ENCODE results near the gene LSAMP. TPM values are rescaled to one million over a fixed set of nuclear protein-coding genes. Genes with fewer than 3 reads are reported as not detected.

LSAMP gene
- polyA plus RNA-seq, 2 of the 4 experiments (the other 2 are of a cell fraction) = 0.12 to 0.53 TPM

DNA sequence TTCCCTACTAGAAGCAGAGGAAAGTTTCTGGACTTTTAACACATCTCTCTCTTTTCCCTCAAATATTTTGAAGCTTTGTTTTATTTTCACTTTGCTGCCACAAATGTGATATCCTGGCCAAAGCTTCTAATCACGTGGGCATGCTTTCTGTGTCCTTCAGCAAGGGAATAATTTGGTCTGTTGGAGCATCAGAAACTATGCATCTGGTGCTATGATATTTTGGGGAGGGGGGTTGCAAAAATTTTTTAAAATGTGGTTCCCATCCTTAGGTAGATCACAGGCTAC, 567.7 kb downstream of the LSAMP start (continued):
- TF ChIP-seq TP53 (CRISPR knock-in tag; IDR thresholded peaks at IDR 0.05) (no peak), POLR2AphosphoS2 (conservative IDR thresholded peaks at IDR 0.05; ENCODE audit: low read length) (no peak), FOXS1 (CRISPR knock-in tag; IDR thresholded peaks at IDR 0.05) (no peak), EP300 (IDR thresholded peaks at IDR 0.05) (no peak), HEYL (CRISPR knock-in tag; IDR thresholded peaks at IDR 0.05) (no peak)

DNA sequence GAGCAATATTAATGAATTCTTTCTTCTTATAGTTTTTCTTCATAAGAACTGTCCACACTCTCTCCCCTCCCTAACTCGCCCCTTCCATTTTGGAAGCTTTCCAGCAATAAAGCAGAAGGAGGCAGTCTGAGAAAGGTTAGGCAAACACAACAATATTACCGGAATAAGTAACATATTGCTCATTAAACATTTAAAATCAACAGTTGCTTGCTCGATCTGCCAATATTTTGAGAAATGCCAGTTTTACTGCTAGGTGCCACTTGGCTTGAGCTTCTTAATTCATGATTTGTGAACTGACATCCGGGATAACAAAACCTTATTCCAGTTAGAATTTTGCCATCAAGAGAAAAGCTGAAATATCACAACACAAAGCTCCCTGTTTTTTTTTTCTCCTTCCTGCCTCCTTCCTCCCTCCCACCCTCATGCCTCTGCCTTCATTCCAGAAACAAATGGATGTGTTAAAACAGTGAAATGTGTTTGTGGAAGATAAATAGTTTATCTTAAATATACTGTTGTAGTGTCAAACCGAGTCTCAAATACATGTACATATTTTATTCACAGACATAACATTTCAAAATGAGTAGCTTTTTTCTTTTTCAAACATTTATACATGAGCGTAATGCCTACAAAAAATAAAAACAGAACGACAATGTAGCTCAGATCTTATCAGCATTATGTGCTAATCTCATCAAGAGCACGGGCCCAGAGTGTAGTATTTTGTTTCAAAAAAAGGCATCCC, 568.2 kb downstream of the LSAMP start:
- DNase-seq (ENCODE audit: low read depth in 1 of 2, low spot score in 1 of 2) (no peak), ATAC-seq (no peak), FAIRE-seq (no peak)
- no peaks in the 10 kb centered on the region for H3K4me1 ChIP-seq
- 29% methylated on average over 8 of the region's 8 CpGs for WGBS (ENCODE audit: missing lambda C conversion rate)
- no peaks in the 10 kb centered on the region for H3K9me3 ChIP-seq
- H3K4me2 ChIP-seq = no peak overlapping the region
- no peak overlapping the region for H3K4me3 ChIP-seq
- ChIA-PET POLR2A (no interaction called here), CTCF (interaction anchor here (0.9 to 1.6 kb wide), 2 partner anchors 11 to 13 kb away, joined by 3 to 5 read pairs; no protein-coding TSS in a partner anchor)
- TF ChIP-seq CBX8 (IDR thresholded peaks at IDR 0.05) (no peak), PHF8 (IDR thresholded peaks at IDR 0.05; ENCODE audit: borderline replicate concordance, low read depth) (no peak), MAFK (IDR thresholded peaks at IDR 0.05; ENCODE audit: partially characterized antibody) (no peak)
- TF ChIP-seq, protein P1, sequence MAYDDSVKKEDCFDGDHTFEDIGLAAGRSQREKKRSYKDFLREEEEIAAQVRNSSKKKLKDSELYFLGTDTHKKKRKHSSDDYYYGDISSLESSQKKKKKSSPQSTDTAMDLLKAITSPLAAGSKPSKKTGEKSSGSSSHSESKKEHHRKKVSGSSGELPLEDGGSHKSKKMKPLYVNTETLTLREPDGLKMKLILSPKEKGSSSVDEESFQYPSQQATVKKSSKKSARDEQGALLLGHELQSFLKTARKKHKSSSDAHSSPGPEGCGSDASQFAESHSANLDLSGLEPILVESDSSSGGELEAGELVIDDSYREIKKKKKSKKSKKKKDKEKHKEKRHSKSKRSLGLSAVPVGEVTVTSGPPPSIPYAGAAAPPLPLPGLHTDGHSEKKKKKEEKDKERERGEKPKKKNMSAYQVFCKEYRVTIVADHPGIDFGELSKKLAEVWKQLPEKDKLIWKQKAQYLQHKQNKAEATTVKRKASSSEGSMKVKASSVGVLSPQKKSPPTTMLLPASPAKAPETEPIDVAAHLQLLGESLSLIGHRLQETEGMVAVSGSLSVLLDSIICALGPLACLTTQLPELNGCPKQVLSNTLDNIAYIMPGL (CRISPR knock-in tag; IDR thresholded peaks at IDR 0.05; ENCODE audit: borderline replicate concordance) = no peak
- no peak overlapping the region for H3K27ac ChIP-seq

DNA sequence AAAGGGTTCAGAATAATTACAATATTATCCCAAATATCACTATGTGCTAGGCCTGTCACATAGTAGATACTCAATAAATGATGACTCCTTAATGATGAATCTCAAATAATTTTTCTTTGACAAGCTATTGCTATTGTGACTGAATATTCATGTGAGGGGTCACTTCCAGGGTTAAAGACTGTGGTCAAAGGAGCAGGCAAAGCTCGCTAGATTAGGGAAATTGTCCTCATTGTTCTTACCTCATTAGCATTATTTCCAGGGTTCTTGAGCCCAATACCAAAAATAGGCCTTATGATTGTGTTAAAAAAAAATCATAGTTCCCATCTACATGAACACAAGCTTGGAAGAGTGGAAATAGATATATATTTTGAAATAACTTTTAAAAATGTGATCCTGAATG, 569.8 kb downstream of the LSAMP start:
- POLR2A ChIA-PET = no interaction called here
- CTCF ChIA-PET = interaction anchor here (0.6 kb wide), 1 partner anchor 40 kb away, joined by 3 read pairs; no protein-coding TSS in a partner anchor
- WGBS (ENCODE audit: missing lambda C conversion rate) = 55% methylated on average over 1 of the region's 1 CpG
- ATAC-seq (no peak), DNase-seq (ENCODE audit: low read depth in 1 of 2, low spot score in 1 of 2) (no peak), FAIRE-seq (no peak)
- H3K4me3 ChIP-seq = no peak overlapping the region
- H3K27ac ChIP-seq = no peak overlapping the region
- no peak for TF ChIP-seq CBX2 (IDR thresholded peaks at IDR 0.05; ENCODE audit: borderline replicate concordance, low read depth)
- no peak for TF ChIP-seq CBX8 (IDR thresholded peaks at IDR 0.05)
- TF ChIP-seq, protein P2, sequence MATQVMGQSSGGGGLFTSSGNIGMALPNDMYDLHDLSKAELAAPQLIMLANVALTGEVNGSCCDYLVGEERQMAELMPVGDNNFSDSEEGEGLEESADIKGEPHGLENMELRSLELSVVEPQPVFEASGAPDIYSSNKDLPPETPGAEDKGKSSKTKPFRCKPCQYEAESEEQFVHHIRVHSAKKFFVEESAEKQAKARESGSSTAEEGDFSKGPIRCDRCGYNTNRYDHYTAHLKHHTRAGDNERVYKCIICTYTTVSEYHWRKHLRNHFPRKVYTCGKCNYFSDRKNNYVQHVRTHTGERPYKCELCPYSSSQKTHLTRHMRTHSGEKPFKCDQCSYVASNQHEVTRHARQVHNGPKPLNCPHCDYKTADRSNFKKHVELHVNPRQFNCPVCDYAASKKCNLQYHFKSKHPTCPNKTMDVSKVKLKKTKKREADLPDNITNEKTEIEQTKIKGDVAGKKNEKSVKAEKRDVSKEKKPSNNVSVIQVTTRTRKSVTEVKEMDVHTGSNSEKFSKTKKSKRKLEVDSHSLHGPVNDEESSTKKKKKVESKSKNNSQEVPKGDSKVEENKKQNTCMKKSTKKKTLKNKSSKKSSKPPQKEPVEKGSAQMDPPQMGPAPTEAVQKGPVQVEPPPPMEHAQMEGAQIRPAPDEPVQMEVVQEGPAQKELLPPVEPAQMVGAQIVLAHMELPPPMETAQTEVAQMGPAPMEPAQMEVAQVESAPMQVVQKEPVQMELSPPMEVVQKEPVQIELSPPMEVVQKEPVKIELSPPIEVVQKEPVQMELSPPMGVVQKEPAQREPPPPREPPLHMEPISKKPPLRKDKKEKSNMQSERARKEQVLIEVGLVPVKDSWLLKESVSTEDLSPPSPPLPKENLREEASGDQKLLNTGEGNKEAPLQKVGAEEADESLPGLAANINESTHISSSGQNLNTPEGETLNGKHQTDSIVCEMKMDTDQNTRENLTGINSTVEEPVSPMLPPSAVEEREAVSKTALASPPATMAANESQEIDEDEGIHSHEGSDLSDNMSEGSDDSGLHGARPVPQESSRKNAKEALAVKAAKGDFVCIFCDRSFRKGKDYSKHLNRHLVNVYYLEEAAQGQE (IDR thresholded peaks at IDR 0.05) = no peak
- TF ChIP-seq NFE2L2 (conservative IDR thresholded peaks at IDR 0.05; ENCODE audit: low read length) = no peak
- TF ChIP-seq GATA3 (IDR thresholded peaks at IDR 0.05; ENCODE audit: borderline replicate concordance) = no peak
- no peak for TF ChIP-seq MAZ (IDR thresholded peaks at IDR 0.05; ENCODE audit: borderline replicate concordance, low read depth, low read length)
- TF ChIP-seq RNF2 (IDR thresholded peaks at IDR 0.05; ENCODE audit: borderline replicate concordance, low read depth) = no peak
- no peak for TF ChIP-seq KDM1A (IDR thresholded peaks at IDR 0.05; ENCODE audit: low read depth)
- TF ChIP-seq EHMT2 (IDR thresholded peaks at IDR 0.05; ENCODE audit: low read depth) = no peak
- TF ChIP-seq POLR2A (IDR thresholded peaks at IDR 0.05; ENCODE audit: low read length) = no peak
- TF ChIP-seq HEYL (CRISPR knock-in tag; IDR thresholded peaks at IDR 0.05) = no peak
- TF ChIP-seq, protein P1 (CRISPR knock-in tag; IDR thresholded peaks at IDR 0.05; ENCODE audit: borderline replicate concordance) = no peak
- TF ChIP-seq EP300 (IDR thresholded peaks at IDR 0.05) = no peak
- TF ChIP-seq, protein P3, sequence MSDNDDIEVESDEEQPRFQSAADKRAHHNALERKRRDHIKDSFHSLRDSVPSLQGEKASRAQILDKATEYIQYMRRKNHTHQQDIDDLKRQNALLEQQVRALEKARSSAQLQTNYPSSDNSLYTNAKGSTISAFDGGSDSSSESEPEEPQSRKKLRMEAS (IDR thresholded peaks at IDR 0.05) = no peak
- no peak for TF ChIP-seq SMC3 (IDR thresholded peaks at IDR 0.05)
- no peak for TF ChIP-seq HOXA7 (CRISPR knock-in tag; IDR thresholded peaks at IDR 0.05)
- TF ChIP-seq JUNB (IDR thresholded peaks at IDR 0.05) = no peak
- TF ChIP-seq MAFK (IDR thresholded peaks at IDR 0.05; ENCODE audit: partially characterized antibody) = no peak
- no peak for TF ChIP-seq SREBF2 (IDR thresholded peaks at IDR 0.05)
- no peak for TF ChIP-seq TFCP2L1 (CRISPR knock-in tag; IDR thresholded peaks at IDR 0.05)
- H3K4me1 ChIP-seq = no peaks in the 10 kb centered on the region
- H3K4me2 ChIP-seq = no peak overlapping the region
- H3K9me3 ChIP-seq = no peaks in the 10 kb centered on the region
